Gastroesophageal sphincter (tissue), 4 donors: ENCODE results near the gene FBXO44. TPM values are rescaled to one million over a fixed set of nuclear protein-coding genes. Genes with fewer than 3 reads are reported as not detected.

Source experiments
- ATAC-seq: fragments of 150-250 bp; one replicate; pipeline ENCODE4 v1.9.1; 2016; ENCODE audit warnings: mild to moderate bottlenecking, moderate library complexity
- H3K27ac ChIP-seq, 4 donors: fragments of 200-600 bp; sonication (generic) in 3 of 4; 1 replicate in 3 of 4; 2 replicates in 1 of 4; pipeline ENCODE4 v1.5.1; 2016 to 2019
- H3K27me3 ChIP-seq: fragments of 200-600 bp; sonication (generic); one replicate; pipeline ENCODE4 v1.5.1; 2019
- H3K36me3 ChIP-seq, 2 donors: fragments of 200-600 bp; sonication (generic); one replicate each; pipeline ENCODE4 v1.5.1; 2019; ENCODE audit warnings: control low read depth in 1 of 2
- H3K4me1 ChIP-seq, 3 donors: fragments of 200-600 bp; sonication (generic); 1 replicate in 2 of 3; 2 replicates in 1 of 3; pipeline ENCODE4 v1.5.1; 2016 to 2019; ENCODE audit warnings: control low read depth in 2 of 3
- H3K4me3 ChIP-seq, 2 donors: fragments of 200-600 bp; sonication (generic); one replicate each; pipeline ENCODE4 v1.5.1; 2019; ENCODE audit warnings: mild to moderate bottlenecking in 1 of 2, moderate library complexity in 1 of 2
- H3K9me3 ChIP-seq, 3 donors: fragments of 200-600 bp; sonication (generic); one replicate each; pipeline ENCODE4 v1.5.1; 2017 to 2019; ENCODE audit warnings: control low read depth in 2 of 3
- CTCF ChIP-seq, 4 experiments: fragments of 200-600 bp in 2 of 4; fragments of 450-650 bp in 2 of 4; sonication (generic) in 1 of 4; IDR thresholded peaks; one replicate each; pipeline ENCODE4 v1.5.1; 2017 to 2019; ENCODE audit warnings: antibody characterized with exemption in 4 of 4, mild to moderate bottlenecking in 2 of 4, moderate library complexity in 2 of 4
- EP300 ChIP-seq: sonication (generic); formaldehyde crosslinking; IDR thresholded peaks from one replicate; pipeline ENCODE4 v1.6.1; 2017; ENCODE audit warnings: antibody characterized with exemption, mild to moderate bottlenecking
- POLR2A ChIP-seq, 2 donors: fragments of 450-650 bp; IDR thresholded peaks; one replicate each; pipeline ENCODE4 v1.6.1; 2017; ENCODE audit warnings: antibody characterized with exemption in 2 of 2, mild to moderate bottlenecking in 2 of 2, moderate library complexity in 1 of 2
- POLR2AphosphoS5 ChIP-seq: sonication (generic); formaldehyde crosslinking; IDR thresholded peaks from one replicate; pipeline ENCODE4 v1.6.1; 2017; ENCODE audit warnings: antibody characterized with exemption
- WGBS, 2 donors: methylation state at CpG; one replicate each; pipeline ENCODE4 v1.1.5; 2018; ENCODE audit warnings: low coverage in 1 of 2; 5-methylcytosine and 5-hydroxymethylcytosine counted together
- total RNA-seq, 4 donors: library from RNA; depleted of rRNA; stranded (reverse); fragments of >200 nt; gene quantifications; one replicate each; pipeline ENCODE4 v1.1.0, GENCODE V29; 2016

FBXO44 gene
- total RNA-seq, 4 donors from 2014 or later, result 10.5 to 22.9 (median 17.2) TPM

- no peaks in the 10 kb centered on the region for H3K36me3 ChIP-seq
- ATAC-seq, result no peak
- H3K4me3 ChIP-seq, result no peak overlapping the region
- peaks cover 62% of the 10 kb centered on the region for H3K27me3 ChIP-seq
- no CpG with 5 or more reads among the region's 7 CpGs for WGBS, 2 donors
- peaks cover 0 to 37% (median 18%) of the 10 kb centered on the region in 3 donors for H3K4me1 ChIP-seq
- TF ChIP-seq EP300 (no peak), POLR2A (IDR thresholded peaks at IDR 0.05) (no peak), POLR2AphosphoS5 (no peak), CTCF (IDR thresholded peaks at IDR 0.05) (no peak)
- no peak overlapping the region for H3K27ac ChIP-seq
- no peaks in the 10 kb centered on the region for H3K9me3 ChIP-seq
These were observed 7.3 kb upstream of the FBXO44 start for GRCh38 chr1:11647333-11647732.

DNA sequence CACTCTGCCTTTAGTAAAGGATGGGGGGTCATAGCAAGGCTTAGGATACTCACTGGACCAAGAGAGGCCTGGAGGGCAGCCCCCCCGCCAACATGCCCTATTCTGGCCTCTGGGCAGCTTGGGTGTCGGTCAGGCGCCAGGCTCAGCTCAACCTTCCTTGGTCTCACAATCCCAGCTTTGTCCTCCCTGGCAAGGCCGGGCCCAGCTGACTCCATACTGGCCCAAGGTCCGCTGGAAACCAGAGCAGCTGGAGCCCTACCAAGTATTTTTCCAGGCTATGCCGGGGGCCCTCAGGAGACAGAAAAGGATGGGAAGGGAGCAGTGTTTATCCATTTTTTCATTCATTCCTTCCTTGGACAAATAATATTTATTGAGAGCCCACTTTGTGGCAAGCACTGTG, 6.6 kb upstream of the FBXO44 start:
- peaks cover 0 to 37% (median 18%) of the 10 kb centered on the region in 3 donors for H3K4me1 ChIP-seq
- H3K4me3 ChIP-seq, result no peak overlapping the region
- H3K27ac ChIP-seq, result no peak overlapping the region
- 44 to 90% methylated on average over 2 to 5 of the region's 6 CpGs for WGBS, 2 donors
- no peak for ATAC-seq
- TF ChIP-seq POLR2AphosphoS5, result no peak
- no peak for TF ChIP-seq CTCF (IDR thresholded peaks at IDR 0.05)
- no peak for TF ChIP-seq EP300
- TF ChIP-seq POLR2A (IDR thresholded peaks at IDR 0.05), result no peak
- H3K27me3 ChIP-seq, result peaks cover 57% of the 10 kb centered on the region
- no peaks in the 10 kb centered on the region for H3K9me3 ChIP-seq
- H3K36me3 ChIP-seq, result no peaks in the 10 kb centered on the region

DNA sequence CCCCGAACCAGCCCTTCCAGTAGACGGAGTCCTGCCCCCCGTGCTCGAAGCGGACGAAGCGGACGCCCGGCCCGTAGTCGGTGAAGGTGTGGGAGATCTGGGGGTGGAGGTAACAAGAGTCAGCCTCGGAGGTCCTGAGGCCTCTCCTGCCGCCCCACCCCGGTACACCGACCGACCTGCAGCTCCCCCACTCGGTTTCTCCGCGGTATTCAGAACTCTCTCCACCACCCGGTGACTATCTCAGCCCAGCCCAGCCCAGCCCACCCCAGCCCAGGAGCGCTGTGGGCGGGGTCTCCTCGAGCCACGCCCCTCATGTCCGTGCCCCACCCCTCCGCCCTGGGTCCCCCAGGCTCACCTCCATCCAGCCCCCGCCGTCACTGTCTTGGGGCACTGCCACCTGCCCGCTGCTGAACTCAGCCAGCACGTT, 5.9 kb upstream of the FBXO44 start:
- Histone ChIP-seq H3K9me3 (no peaks in the 10 kb centered on the region), H3K27me3 (peaks cover 51% of the 10 kb centered on the region), H3K36me3 (no peaks in the 10 kb centered on the region), H3K27ac (no peak overlapping the region), H3K4me1 (peaks cover 0 to 42% (median 18%) of the 10 kb centered on the region in 3 donors), H3K4me3 (no peak overlapping the region)
- TF ChIP-seq POLR2A (IDR thresholded peaks at IDR 0.05) (no peak), POLR2AphosphoS5 (no peak), EP300 (no peak), CTCF (IDR thresholded peaks at IDR 0.05) (no peak)
- WGBS, 2 donors, result 0% methylated on average over 1 of the region's 30 CpGs; no CpG with 5 or more reads in 1 of the 2 donors
- peak; percentile 29 for ATAC-seq

DNA sequence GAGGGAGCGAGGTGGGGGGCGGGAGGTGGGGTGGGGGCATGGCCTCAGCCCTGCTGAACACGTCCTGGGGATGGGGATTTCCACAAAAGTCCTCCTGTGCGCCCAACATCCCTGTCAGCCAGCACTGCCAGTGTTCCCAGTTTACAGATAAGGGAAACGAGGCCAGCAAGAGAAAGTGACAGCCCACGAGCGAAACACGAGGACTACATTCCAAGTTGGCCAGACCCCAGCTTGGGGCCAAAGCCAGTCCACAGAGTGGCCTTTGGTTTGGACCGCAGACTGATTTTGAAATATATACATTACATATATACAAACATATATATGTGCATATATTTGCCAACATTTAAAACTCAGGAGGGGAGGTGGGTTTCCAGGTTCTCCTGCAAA, 5.4 kb upstream of the FBXO44 start:
- Histone ChIP-seq H3K4me1 (peaks cover 0 to 47% (median 18%) of the 10 kb centered on the region in 3 donors), H3K9me3 (no peaks in the 10 kb centered on the region), H3K36me3 (no peaks in the 10 kb centered on the region), H3K4me3 (no peak overlapping the region), H3K27ac (no peak overlapping the region), H3K27me3 (peaks cover 47% of the 10 kb centered on the region)
- no CpG with 5 or more reads among the region's 9 CpGs for WGBS, 2 donors
- no peak for TF ChIP-seq POLR2AphosphoS5
- no peak for TF ChIP-seq EP300
- no peak for TF ChIP-seq CTCF (IDR thresholded peaks at IDR 0.05)
- TF ChIP-seq POLR2A (IDR thresholded peaks at IDR 0.05), result no peak
- no peak for ATAC-seq

GRCh38 chr1:11649624-11650330, 4.9 kb upstream of the FBXO44 start:
- no peaks in the 10 kb centered on the region for H3K9me3 ChIP-seq
- no peaks in the 10 kb centered on the region for H3K36me3 ChIP-seq
- no peak overlapping the region for H3K27ac ChIP-seq
- TF ChIP-seq EP300, result no peak
- no peak for TF ChIP-seq CTCF (IDR thresholded peaks at IDR 0.05)
- no peak for TF ChIP-seq POLR2A (IDR thresholded peaks at IDR 0.05)
- no peak for TF ChIP-seq POLR2AphosphoS5
- 17% methylated on average over 4 to 8 of the region's 21 CpGs for WGBS, 2 donors
- H3K4me1 ChIP-seq, result peaks cover 0 to 50% (median 18%) of the 10 kb centered on the region in 3 donors
- peak overlapping the region in 1 of 2 donors; percentile 22 for H3K4me3 ChIP-seq
- peaks cover 47% of the 10 kb centered on the region for H3K27me3 ChIP-seq
- ATAC-seq, result no peak
